ENCODE measurements around the gene PCSK5. TPM values are rescaled to one million over a fixed set of nuclear protein-coding genes. Genes with fewer than 3 reads are reported as not detected.
A peak's percentile ranks its signal among the peaks of the same experiment; 100 is the strongest.
"Not testable (repeated sequence)": the region's sequence is repeated elsewhere in the genome, so short reads cannot be mapped to it uniquely, and the experiment has no call there.

The PCSK5 gene
- polyA plus RNA-seq, 3 donors = 14.4 to 17.8 (median 17.3) TPM

DNA sequence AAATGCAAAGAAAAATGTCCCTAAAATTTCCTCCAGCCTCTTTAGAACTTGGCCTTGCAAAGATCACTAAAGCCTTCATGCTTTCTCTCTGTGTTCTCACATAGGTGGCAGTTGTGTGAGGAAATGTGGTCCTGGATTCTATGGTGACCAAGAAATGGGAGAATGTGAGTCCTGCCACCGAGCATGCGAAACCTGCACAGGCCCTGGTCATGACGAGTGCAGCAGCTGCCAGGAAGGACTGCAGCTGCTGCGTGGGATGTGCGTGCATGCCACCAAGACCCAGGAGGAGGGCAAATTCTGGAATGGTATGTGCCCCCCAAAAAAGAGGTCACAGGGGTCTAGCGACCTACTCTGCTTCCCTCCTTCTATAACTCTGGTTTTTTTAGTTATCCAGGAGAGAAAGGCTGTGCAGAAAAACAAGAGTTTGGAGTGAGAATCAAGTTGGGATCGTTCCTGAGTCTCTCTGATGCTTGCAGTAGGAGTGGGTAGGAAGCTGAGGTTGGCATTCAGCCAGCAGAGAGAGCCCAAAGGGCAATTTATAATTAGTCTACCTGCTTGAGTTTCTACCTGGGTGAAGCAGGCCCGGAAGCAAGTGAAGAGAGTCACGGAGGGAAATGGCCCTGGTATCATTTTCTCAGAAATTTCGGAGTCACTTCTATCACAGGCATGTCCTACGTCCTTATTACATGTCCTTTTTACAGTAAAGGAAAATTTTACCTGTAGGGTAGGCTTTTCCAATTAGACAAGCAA lies 406.3 kb downstream of the PCSK5 start:
- DNase-seq (ENCODE audit: extremely low read depth in 1 of 11, low read depth in 9 of 11, low spot score in 4 of 11) = peak in 1 of 11 donors; percentile 22

GRCh38 chr9:76297721-76298239 lies 407.3 kb downstream of the PCSK5 start:
- DNase-seq (ENCODE audit: extremely low read depth in 1 of 11, low read depth in 9 of 11, low spot score in 4 of 11) = peak in 1 of 11 donors; percentile 14

GRCh38 chr9:76298521-76299144 lies 408.2 kb downstream of the PCSK5 start:
- no peak for DNase-seq (ENCODE audit: extremely low read depth in 1 of 11, low read depth in 9 of 11, low spot score in 4 of 11)

- no peak for DNase-seq (ENCODE audit: extremely low read depth in 1 of 11, low read depth in 9 of 11, low spot score in 4 of 11)
Measured at GRCh38 chr9:76302543-76302942, 412.1 kb downstream of the PCSK5 start.

- peak in 2 of 11 donors; percentile 22 to 35 for DNase-seq (ENCODE audit: extremely low read depth in 1 of 11, low read depth in 9 of 11, low spot score in 4 of 11)
Measured at GRCh38 chr9:76302947-76303550, 412.6 kb downstream of the PCSK5 start.

DNA sequence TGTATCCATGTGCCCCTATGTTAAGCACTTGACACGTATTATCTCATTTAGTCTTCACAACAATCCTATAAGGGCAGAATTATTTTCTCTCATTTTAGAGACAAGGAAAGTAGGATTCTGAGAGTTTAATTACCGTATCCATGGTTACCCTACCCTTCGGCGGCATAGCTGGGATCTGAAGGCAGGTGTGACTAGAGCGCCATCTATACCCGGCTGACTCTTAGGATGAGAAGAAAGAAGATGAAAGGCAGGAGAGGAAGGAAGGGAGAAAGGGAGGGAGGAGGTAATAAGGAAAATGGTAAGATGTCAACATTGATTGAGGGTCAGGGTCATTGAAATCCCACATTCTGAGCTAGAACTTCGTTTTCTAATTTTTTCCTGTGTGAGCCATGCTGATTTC lies 416.6 kb downstream of the PCSK5 start:
- DNase-seq (ENCODE audit: extremely low read depth in 1 of 11, low read depth in 9 of 11, low spot score in 4 of 11) = not testable (repeated sequence)

DNA sequence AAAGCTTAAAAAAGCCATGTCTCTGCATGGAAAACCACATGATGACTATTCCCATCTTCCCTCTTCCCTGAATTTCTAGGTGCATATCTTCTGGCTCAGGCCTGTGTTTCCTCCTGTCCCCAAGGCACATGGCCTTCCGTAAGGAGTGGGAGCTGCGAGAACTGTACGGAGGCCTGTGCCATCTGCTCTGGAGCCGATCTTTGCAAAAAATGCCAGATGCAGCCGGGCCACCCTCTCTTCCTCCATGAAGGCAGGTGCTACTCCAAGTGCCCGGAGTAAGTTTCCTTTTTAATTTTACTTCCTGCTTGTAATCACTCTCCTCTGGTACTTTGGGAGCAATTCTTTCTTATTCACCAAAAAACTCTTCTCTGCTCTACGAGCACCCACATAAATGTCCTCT lies 420.1 kb downstream of the PCSK5 start:
- DNase-seq (ENCODE audit: extremely low read depth in 1 of 11, low read depth in 9 of 11, low spot score in 4 of 11) = no peak

GRCh38 chr9:76310991-76311390 lies 420.5 kb downstream of the PCSK5 start:
- no peak for DNase-seq (ENCODE audit: extremely low read depth in 1 of 11, low read depth in 9 of 11, low spot score in 4 of 11)

GRCh38 chr9:76311537-76311936 lies 421.1 kb downstream of the PCSK5 start:
- DNase-seq (ENCODE audit: extremely low read depth in 1 of 11, low read depth in 9 of 11, low spot score in 4 of 11) = no peak

DNA sequence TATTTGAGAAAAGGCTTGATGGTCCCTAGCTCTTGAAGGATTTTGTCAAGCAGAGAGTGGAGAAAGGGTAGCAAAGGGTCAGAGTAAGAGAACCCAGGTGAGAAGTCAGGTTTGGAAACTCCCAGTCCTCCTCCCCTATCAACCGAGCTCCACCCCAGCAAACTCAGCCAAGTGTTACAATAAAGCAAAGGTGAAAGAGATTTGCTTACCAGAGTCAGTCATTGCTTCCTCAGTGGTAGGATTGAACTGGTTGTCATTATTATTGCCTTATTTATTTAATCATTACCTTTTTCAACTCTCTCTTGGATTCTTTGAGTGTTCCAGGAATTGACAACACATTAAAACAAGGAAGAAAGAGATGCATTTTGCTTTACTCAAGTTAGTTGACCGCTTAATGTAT lies 423.3 kb downstream of the PCSK5 start:
- no peak for DNase-seq (ENCODE audit: extremely low read depth in 1 of 11, low read depth in 9 of 11, low spot score in 4 of 11)

DNA sequence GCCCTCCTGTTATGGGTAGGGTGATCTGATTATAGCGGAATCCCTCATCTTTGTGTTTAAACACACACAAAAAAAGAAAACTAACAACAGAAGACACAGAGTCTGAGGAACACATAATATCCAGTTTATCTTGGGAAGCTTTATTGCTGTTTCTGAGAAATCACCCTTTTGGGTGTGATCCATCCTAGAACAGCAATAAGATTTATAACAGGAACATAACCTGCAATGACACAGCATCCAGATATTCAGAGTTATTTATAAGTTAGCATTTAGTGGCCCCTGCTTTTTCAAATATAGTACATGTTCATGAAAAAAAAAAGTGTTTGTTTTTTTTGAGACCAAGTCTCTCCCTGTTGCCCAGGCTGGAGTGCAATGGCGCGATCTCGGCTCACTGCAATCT lies 423.8 kb downstream of the PCSK5 start:
- no peak for DNase-seq (ENCODE audit: extremely low read depth in 1 of 11, low read depth in 9 of 11, low spot score in 4 of 11)

DNA sequence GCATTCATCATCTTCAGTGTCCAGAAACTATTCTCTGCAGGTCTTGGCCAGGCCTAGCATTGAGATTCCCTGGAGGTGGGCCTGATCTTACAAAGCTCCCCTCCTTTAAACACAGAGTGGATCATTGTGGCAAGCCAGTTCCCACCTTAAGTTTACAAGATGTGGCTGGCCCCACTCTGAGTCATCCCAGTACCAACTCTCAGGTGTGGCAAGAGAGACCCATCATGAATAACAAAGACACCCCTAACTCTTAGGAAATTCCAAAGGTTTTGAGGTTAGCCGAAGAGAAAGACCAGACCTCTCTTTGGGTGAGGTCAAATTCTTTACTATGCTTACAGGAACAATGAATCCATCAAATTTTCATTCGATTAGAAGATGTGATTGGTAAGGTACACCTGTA lies 425.6 kb downstream of the PCSK5 start:
- no peak for DNase-seq (ENCODE audit: extremely low read depth in 1 of 11, low read depth in 9 of 11, low spot score in 4 of 11)

DNA sequence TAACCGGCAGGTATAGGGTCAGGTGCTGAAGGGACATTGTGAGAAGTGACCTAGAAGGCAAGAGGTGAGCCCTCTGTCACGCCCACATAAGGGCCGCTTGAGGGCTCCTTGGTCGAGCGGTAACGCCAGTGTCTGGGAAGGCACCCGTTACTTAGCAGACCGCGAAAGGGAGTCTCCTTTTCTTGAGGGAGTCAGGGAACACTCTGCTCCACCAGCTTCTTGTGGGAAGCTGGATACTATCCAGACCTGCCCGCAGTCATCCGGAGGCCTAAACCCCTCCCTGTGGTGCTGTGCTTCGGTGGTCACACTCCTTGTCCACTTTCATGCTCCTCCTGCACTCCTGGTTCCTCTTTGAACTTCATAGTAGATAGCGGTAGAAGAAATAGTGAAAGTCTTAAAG lies 429.0 kb downstream of the PCSK5 start:
- not testable (repeated sequence) for DNase-seq (ENCODE audit: extremely low read depth in 1 of 11, low read depth in 9 of 11, low spot score in 4 of 11)

- no peak for DNase-seq (ENCODE audit: extremely low read depth in 1 of 11, low read depth in 9 of 11, low spot score in 4 of 11)
Measured at GRCh38 chr9:76321195-76321828, 430.8 kb downstream of the PCSK5 start.

GRCh38 chr9:76322810-76323209 lies 432.3 kb downstream of the PCSK5 start:
- no peak for DNase-seq (ENCODE audit: extremely low read depth in 1 of 11, low read depth in 9 of 11, low spot score in 4 of 11)

- no peak for DNase-seq (ENCODE audit: extremely low read depth in 1 of 11, low read depth in 9 of 11, low spot score in 4 of 11)
Measured at GRCh38 chr9:76323490-76323889, 433.0 kb downstream of the PCSK5 start.

DNA sequence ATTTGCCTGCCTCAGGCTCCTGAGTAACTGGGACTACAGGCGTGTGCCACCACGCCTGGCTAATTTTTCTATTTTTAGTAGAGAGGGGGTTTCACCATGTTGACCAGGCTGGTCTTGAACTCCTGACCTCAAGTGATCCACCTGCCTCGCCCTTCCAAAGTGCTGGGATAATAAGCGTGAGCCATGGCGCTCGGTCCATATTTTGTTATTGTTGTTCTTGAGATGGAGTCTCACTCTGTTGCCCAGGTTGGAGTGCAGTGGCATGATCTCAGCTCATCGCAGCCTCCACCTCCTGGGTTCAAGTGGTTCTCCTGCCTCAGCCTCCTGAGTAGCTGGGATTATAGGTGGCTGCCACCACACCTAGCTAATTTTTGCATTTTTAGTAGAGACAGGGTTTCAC lies 433.6 kb downstream of the PCSK5 start:
- not testable (repeated sequence) for DNase-seq (ENCODE audit: extremely low read depth in 1 of 11, low read depth in 9 of 11, low spot score in 4 of 11)

DNA sequence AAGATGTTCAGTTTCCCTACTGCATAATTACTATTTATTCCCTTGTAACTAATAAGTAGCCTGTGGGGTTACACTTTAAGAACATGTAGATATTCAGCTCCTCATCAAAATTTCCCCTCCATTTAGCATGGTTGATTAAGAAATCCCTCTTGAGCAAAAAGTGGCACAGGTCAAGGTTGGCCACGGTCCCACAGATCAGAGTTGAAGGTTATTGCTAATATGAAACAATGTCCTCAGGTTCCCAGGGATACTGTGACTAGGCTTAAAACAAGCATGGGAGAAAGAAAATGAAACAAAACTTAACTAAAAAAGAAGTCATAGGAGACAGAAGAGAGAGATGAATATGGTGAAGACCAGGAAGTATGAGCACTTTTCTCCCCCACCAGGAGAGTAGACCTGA lies 439.6 kb downstream of the PCSK5 start:
- no peak for DNase-seq (ENCODE audit: extremely low read depth in 1 of 11, low read depth in 9 of 11, low spot score in 4 of 11)

GRCh38 chr9:76333388-76333787 lies 442.9 kb downstream of the PCSK5 start:
- DNase-seq (ENCODE audit: extremely low read depth in 1 of 11, low read depth in 9 of 11, low spot score in 4 of 11) = no peak

DNA sequence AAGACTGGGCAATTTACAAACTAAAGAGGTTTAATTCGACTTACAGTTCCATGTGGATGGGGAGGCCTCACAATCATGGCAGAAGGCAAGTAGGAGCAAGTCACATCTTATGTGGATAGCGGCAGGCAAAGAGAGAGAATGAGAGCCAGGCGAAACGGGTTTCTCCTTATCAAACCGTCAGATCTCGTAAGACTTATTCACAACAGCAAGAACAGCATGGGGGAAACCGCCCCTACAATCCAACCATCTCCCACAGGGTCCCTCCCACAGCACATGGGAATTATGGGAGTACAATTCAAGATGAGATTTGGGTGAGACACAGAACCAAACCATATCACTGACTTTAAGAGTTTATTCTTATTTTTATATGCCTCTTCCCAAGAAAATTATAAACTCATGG lies 443.5 kb downstream of the PCSK5 start:
- no peak for DNase-seq (ENCODE audit: extremely low read depth in 1 of 11, low read depth in 9 of 11, low spot score in 4 of 11)
